Tibial nerve (tissue), 4 donors: ENCODE data around the gene SCAF1. TPM values are rescaled to one million over a fixed set of nuclear protein-coding genes. Genes with fewer than 3 reads are reported as not detected.
A peak's percentile ranks its signal among the peaks of the same experiment; 100 is the strongest.

Experiments used
- DNase-seq, 2 donors: peaks; one replicate each; pipeline ENCODE4 v3.0.0-alpha.2; 2019; ENCODE audit warnings: low spot score in 2 of 2
- H3K27ac ChIP-seq, 4 donors: fragments of 200-600 bp; sonication (generic) in 3 of 4; one replicate each; pipeline ENCODE4 v1.5.1; 2017 to 2019; ENCODE audit warnings: mild to moderate bottlenecking in 1 of 4
- H3K27me3 ChIP-seq, 2 donors: fragments of 200-600 bp; sonication (generic) in 1 of 2; one replicate each; pipeline versions ENCODE4 v1.5.1 to v1.6.0; 2017 to 2019
- H3K36me3 ChIP-seq, 3 donors: fragments of 200-600 bp; sonication (generic); one replicate each; pipeline ENCODE4 v1.5.1; 2018 to 2019
- H3K4me1 ChIP-seq, 4 donors: fragments of 200-600 bp; sonication (generic) in 3 of 4; one replicate each; pipeline ENCODE4 v1.5.1; 2017 to 2019
- H3K4me3 ChIP-seq, 4 donors: fragments of 200-600 bp; sonication (generic) in 3 of 4; one replicate each; pipeline ENCODE4 v1.5.1; 2017 to 2019; ENCODE audit warnings: mild to moderate bottlenecking in 1 of 4, moderate library complexity in 1 of 4
- H3K9me3 ChIP-seq, 4 donors: fragments of 200-600 bp; sonication (generic) in 3 of 4; one replicate each; pipeline ENCODE4 v1.5.1; 2017 to 2019
- CTCF ChIP-seq, 5 experiments: fragments of 200-600 bp in 3 of 5; fragments of 450-650 bp in 2 of 5; sonication (generic) in 3 of 5; IDR thresholded peaks; one replicate each; pipeline ENCODE4 v1.5.1; 2016 to 2019; ENCODE audit warnings: antibody characterized with exemption in 5 of 5, mild to moderate bottlenecking in 3 of 5, moderate library complexity in 2 of 5
- EP300 ChIP-seq, 2 donors: sonication (generic); formaldehyde crosslinking; IDR thresholded peaks; one replicate each; pipeline ENCODE4 v1.6.1; 2017; ENCODE audit warnings: antibody characterized with exemption in 2 of 2, mild to moderate bottlenecking in 1 of 2
- POLR2A ChIP-seq, 2 donors: fragments of 450-650 bp; IDR thresholded peaks; one replicate each; pipeline ENCODE4 v1.6.1; 2017; ENCODE audit warnings: antibody characterized with exemption in 2 of 2, mild to moderate bottlenecking in 2 of 2, moderate library complexity in 2 of 2
- WGBS, 2 donors: methylation state at CpG; one replicate each; pipeline ENCODE4 v1.1.5; 2018; 5-methylcytosine and 5-hydroxymethylcytosine counted together
- total RNA-seq, 4 donors: library from RNA; depleted of rRNA; stranded (reverse); fragments of >200 nt; gene quantifications; one replicate each; pipeline ENCODE4 v1.1.0, GENCODE V29; 2016

Gene SCAF1
- 10 to 100 TPM; 20.1 to 53.7 (median 31.1) TPM for total RNA-seq

DNA sequence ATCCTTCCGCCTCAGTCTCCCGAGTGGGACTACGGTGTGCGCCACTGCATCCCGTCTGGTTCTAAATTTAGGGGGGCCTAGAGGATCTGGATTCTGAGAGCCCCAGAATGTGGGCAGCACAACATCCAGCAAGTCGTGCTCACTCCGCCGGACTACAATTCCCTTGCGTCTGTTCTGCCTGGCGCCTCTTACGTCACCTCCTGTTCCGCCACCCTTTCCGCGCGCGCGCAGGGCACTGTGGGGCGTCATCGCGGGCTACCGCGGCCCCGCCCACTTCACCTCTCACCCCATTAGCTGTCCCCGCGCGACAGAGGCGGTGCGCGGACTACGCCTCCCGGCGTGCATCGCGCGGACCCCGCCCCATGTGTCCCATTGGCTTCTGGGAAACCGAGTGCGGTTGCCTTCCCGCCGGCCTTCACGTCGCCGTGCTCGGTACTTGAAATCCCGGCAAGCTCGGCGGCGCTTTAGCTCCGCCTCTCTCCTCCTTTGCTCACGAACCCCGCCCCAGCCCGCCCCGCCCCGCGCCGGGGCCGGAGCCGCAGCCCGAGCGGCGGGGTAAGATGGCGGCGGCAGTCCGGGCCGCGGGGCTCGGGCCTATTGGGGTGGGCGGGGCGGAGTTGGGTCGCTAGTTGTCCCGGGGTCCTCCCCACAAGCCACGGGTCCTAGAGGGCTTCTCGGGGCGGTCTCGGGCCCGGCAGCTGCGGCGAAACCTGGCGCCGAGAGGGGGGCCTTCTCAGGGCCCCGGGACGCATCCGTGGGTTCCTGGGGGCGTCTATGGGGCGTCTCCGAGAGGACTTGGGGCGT lies at the start of gene SCAF1:
Gene SCAF1 (plus strand): TSS at position 522 of the 804 bp plus-strand sequence. CDS start 2,818 bp downstream, outside the sequence.
- Histone ChIP-seq H3K9me3 (no peaks in the 10 kb centered on the region), H3K27ac (peak within 1 kb of the TSS; percentile 95 to 100 (median 98)), H3K36me3 (peaks cover 0 to 21% (median 7%) of the 10 kb centered on the region in 3 donors), H3K4me1 (peaks cover 0 to 69% (median 33%) of the 10 kb centered on the region in 4 donors), H3K4me3 (peak within 1 kb of the TSS; percentile 70 to 98 (median 84)), H3K27me3 (no peaks in the 10 kb centered on the region)
- DNase-seq, result peak; percentile 97 to 98
- 0 to 1% methylated on average over 49 to 73 of the region's 87 CpGs for WGBS, 2 donors
- TF ChIP-seq POLR2A (IDR thresholded peaks at IDR 0.05), result peak; percentile 97 to 99
- peak; percentile 98 to 100 for TF ChIP-seq EP300 (IDR thresholded peaks at IDR 0.05)
- peak in 1 of 5 experiments; percentile 33 for TF ChIP-seq CTCF (IDR thresholded peaks at IDR 0.05)

DNA sequence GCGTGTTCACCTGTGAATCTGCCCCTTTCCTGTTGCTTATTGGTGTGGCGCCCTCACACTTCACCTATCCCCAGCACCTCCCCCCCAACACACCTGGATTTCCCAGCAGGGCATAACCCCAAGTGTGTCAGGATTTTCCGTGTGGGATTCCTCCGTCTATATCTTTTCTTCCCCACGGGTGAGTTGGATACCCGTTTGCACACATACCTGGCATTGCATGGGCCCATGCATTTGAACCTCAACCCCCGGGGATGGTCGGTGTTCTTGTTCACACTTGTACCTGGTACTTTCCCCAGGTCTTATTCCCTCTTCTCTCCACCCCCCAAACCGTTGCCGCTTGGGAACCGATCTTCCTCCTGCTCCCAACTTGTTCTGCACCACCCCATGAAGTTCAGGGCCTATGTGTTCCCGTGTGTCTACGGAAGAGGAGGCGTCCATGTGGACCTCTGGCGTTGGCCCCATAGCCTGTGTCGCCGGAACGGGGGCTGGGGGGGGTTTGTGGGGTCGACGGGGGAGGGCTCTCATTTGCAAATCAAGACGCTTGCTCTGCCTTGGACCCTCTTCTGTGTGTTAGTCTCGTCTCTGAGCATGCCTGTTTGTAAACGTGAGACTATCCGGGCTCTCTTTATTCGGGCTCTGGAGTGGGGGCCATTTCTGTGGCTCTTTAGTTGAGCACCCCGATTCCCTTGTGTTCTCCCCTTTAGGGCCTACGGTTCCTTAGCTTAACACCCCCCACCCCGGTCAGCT lies 49.4 kb upstream of the SCAF1 start:
- H3K27me3 ChIP-seq, result no peaks in the 10 kb centered on the region
- no peak for DNase-seq
- peak overlapping the region; percentile 72 to 96 (median 86) for H3K4me3 ChIP-seq
- H3K36me3 ChIP-seq, result peaks cover 4 to 38% (median 16%) of the 10 kb centered on the region in 3 donors
- TF ChIP-seq POLR2A (IDR thresholded peaks at IDR 0.05) (no peak), EP300 (IDR thresholded peaks at IDR 0.05) (no peak), CTCF (IDR thresholded peaks at IDR 0.05) (no peak)
- 3 to 4% methylated on average over 24 to 28 of the region's 28 CpGs for WGBS, 2 donors
- H3K9me3 ChIP-seq, result no peaks in the 10 kb centered on the region
- H3K4me1 ChIP-seq, result peaks cover 0 to 44% (median 11%) of the 10 kb centered on the region in 4 donors
- peak overlapping the region; percentile 86 to 95 (median 92) for H3K27ac ChIP-seq

- Histone ChIP-seq H3K36me3 (peaks cover 4 to 46% (median 16%) of the 10 kb centered on the region in 3 donors), H3K27me3 (no peaks in the 10 kb centered on the region), H3K4me1 (peaks cover 0 to 44% (median 11%) of the 10 kb centered on the region in 4 donors), H3K4me3 (peak overlapping the region; percentile 72 to 96 (median 86)), H3K27ac (peak overlapping the region; percentile 58 to 95 (median 92)), H3K9me3 (no peaks in the 10 kb centered on the region)
- peak; percentile 89 to 93 for DNase-seq
- WGBS, 2 donors, result 6 to 10% methylated on average over 18 to 25 of the region's 27 CpGs
- TF ChIP-seq EP300 (IDR thresholded peaks at IDR 0.05) (no peak), CTCF (IDR thresholded peaks at IDR 0.05) (no peak), POLR2A (IDR thresholded peaks at IDR 0.05) (peak in 1 of 2 donors; percentile 22)
These were observed 48.5 kb upstream of the SCAF1 start for GRCh38 chr19:49593233-49594113.

DNA sequence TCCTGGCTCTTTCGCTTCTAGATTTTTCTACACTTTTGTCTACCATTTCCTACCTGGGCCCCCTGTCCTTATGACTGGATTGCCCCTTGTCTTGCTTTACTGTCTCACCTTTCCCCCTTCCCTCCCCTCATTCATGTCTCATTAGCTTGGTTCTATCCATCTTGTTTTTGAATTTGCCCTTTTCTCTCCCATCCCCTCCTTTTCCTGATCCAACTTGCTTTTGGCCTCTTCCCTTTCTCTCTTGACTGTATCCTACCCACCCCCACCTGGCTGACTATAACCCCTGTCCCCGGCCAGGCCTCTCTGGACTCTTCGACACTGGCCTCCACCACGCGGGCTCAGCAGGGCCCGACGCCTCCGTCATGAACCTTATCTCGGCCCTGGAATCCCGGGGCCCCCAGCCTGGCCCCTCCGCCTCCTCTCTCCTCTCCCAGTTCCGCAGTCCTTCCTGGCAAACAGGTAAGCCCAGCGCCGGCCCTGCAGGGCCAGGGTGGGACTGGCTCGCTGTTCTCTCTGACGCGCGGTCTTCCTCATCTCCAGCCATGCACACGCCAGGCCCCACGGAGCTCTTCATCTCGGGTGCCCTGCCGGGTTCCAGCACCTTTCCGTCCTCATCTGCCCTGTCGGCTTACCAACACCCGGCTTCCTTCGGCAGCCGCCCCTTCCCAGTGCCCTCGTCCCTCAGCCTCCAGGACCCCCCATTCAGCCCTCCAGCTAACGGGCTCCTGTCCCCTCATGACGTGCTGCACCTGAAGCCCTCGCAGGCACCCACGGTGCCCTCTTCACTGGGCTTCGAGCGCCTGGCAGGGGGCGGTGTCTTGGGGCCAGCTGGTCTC lies 47.6 kb upstream of the SCAF1 start:
- H3K4me1 ChIP-seq, result peaks cover 0 to 44% (median 11%) of the 10 kb centered on the region in 4 donors
- DNase-seq, result no peak
- no peak overlapping the region for H3K4me3 ChIP-seq
- no peaks in the 10 kb centered on the region for H3K9me3 ChIP-seq
- WGBS, 2 donors, result 90 to 91% methylated on average over 35 of the region's 35 CpGs
- H3K36me3 ChIP-seq, result peaks cover 4 to 55% (median 20%) of the 10 kb centered on the region in 3 donors
- peak overlapping the region; percentile 58 to 95 (median 92) for H3K27ac ChIP-seq
- TF ChIP-seq EP300 (IDR thresholded peaks at IDR 0.05) (no peak), POLR2A (IDR thresholded peaks at IDR 0.05) (no peak), CTCF (IDR thresholded peaks at IDR 0.05) (no peak)
- H3K27me3 ChIP-seq, result no peaks in the 10 kb centered on the region
